ENCODE measurements around the gene LRRFIP2.

GRCh38 chr3:37112987-37113386 is 61.4 kb downstream of the LRRFIP2 start:
- no peak for TF ChIP-seq CTCF (IDR thresholded peaks at IDR 0.05)
- TF ChIP-seq ZFX (IDR thresholded peaks at IDR 0.05; ENCODE audit: borderline replicate concordance) = no peak

Data from 22Rv1 (cell line).